ENCODE data around the gene C13orf46. TPM values are rescaled to one million over a fixed set of nuclear protein-coding genes. Genes with fewer than 3 reads are reported as not detected.

C13orf46 gene
- total and polyA plus RNA-seq, 2 of the 8 experiments (the other 6 are each of a cell fraction or from before 2014, with no cell fraction given), result 0.23 to 0.28 TPM

GRCh38 chr13:113955235-113955634 lies 18.6 kb downstream of the C13orf46 start:
- ChIA-PET POLR2A (ENCODE audit: partially characterized antibody) (no interaction called here), CTCF (ENCODE audit: partially characterized antibody) (interaction anchor here (1.0 kb wide), 1 partner anchor 30 kb away, joined by 3 read pairs; no protein-coding TSS in a partner anchor)
- H4K20me1 ChIP-seq (replicated peaks in 1 of 2; ENCODE audit: control insufficient read depth in 1 of 2, insufficient read depth in 2 of 2, low read length in 2 of 2), result no peaks in the 10 kb centered on the region
- H3K4me1 ChIP-seq (replicated peaks in 1 of 4; ENCODE audit: control insufficient read depth in 3 of 4, insufficient read depth in 4 of 4, low read length in 3 of 4), result peaks cover 0 to 2% (median 0%) of the 10 kb centered on the region in 4 experiments; a peak in 1 of 7 replicates
- H3K27me3 ChIP-seq (replicated peaks in 1 of 4; ENCODE audit: control insufficient read depth in 3 of 4, extremely low read depth in 1 of 4, insufficient read depth in 3 of 4, low read length in 3 of 4), result no peaks in the 10 kb centered on the region
- no peak overlapping the region for H3K4me3 ChIP-seq (ENCODE audit: extremely low read depth in 1 of 4, insufficient read depth in 2 of 4, low read depth in 3 of 4, low read length in 4 of 4)
- no peak overlapping the region for H3K14ac ChIP-seq (ENCODE audit: insufficient read length)
- FAIRE-seq (no peak), DNase-seq (ENCODE audit: low read depth in 1 of 2, low spot score in 2 of 2) (no peak)
- no peaks in the 10 kb centered on the region for H3K23me2 ChIP-seq (ENCODE audit: low read depth, low read length)
- H3K23ac ChIP-seq (ENCODE audit: insufficient read length), result no peak overlapping the region
- no peak overlapping the region for H3K18ac ChIP-seq (ENCODE audit: extremely low read depth, low read length)
- no peak overlapping the region for H4K5ac ChIP-seq (ENCODE audit: insufficient read length, low read depth, low read length)
- H3K36me3 ChIP-seq (ENCODE audit: control insufficient read depth in 2 of 4, insufficient read depth in 4 of 4, low read length in 3 of 4), result no peaks in the 10 kb centered on the region
- no peak overlapping the region for H3K56ac ChIP-seq (replicated peaks; ENCODE audit: insufficient read length, low read depth, low read length)
- H2AK5ac ChIP-seq (ENCODE audit: low read depth, low read length), result no peak overlapping the region
- H3K9me3 ChIP-seq (ENCODE audit: insufficient read depth in 2 of 2, low read depth in 1 of 2, low read length in 1 of 2), result peaks cover 14 to 52% of the 10 kb centered on the region in 2 experiments; a peak in 3 of 4 replicates
- no peak overlapping the region for H2BK15ac ChIP-seq (ENCODE audit: low read length)
- H2BK120ac ChIP-seq (replicated peaks; ENCODE audit: low read depth, low read length), result no peak overlapping the region
- no peaks in the 10 kb centered on the region; the same call in 1 of the 2 replicates for H3K79me1 ChIP-seq (ENCODE audit: low read depth, low read length)
- 88% methylated on average over 19 of the region's 29 CpGs; no CpG with 5 or more reads in 1 of the 2 experiments for WGBS, 2 experiments (ENCODE audit: extremely low coverage in 1 of 2, insufficient coverage in 1 of 2, insufficient read length in 1 of 2, insufficient replicate concordance in 2 of 2, low coverage in 1 of 2, low lambda C conversion rate in 2 of 2, missing lambda C conversion rate in 1 of 2)
- no peak overlapping the region for H4K8ac ChIP-seq (ENCODE audit: extremely low read depth, insufficient read depth, low read length)
- H2BK5ac ChIP-seq (ENCODE audit: low read depth, low read length), result no peak overlapping the region
- no peak overlapping the region for H3K27ac ChIP-seq (ENCODE audit: low read depth, low read length)
- no peak overlapping the region for H3K4ac ChIP-seq (replicated peaks; ENCODE audit: insufficient read length, low read depth, low read length)
- H3K9ac ChIP-seq (replicated peaks in 1 of 4; ENCODE audit: extremely low read depth in 1 of 4, low read depth in 3 of 4, low read length in 3 of 4), result no peak overlapping the region
- no peak overlapping the region for H3K4me2 ChIP-seq (ENCODE audit: insufficient read depth in 1 of 2, low read depth in 2 of 2, low read length in 2 of 2)
- no peak overlapping the region for H4K91ac ChIP-seq (replicated peaks; ENCODE audit: insufficient read length, low read length)
- H2AFZ ChIP-seq (ENCODE audit: low read length), result no peak overlapping the region
- H2BK20ac ChIP-seq (ENCODE audit: low read length), result no peak overlapping the region
- no peaks in the 10 kb centered on the region for H3K79me2 ChIP-seq (ENCODE audit: control insufficient read depth in 1 of 2, insufficient read depth in 2 of 2, low read length in 2 of 2)
- no peak overlapping the region for H2BK12ac ChIP-seq (ENCODE audit: low read depth, low read length)
- TF ChIP-seq NANOG (IDR thresholded peaks at IDR 0.05; ENCODE audit: insufficient read depth, low read depth, low read length, poor library complexity, severe bottlenecking) (no peak), RBBP5 (IDR thresholded peaks at IDR 0.05; ENCODE audit: borderline replicate concordance, low read depth, low read length) (no peak), RFX5 (IDR thresholded peaks at IDR 0.05; ENCODE audit: borderline replicate concordance, low read depth, low read length) (no peak), SP1 (IDR thresholded peaks at IDR 0.05; ENCODE audit: low read depth, low read length) (no peak), SIX5 (IDR thresholded peaks at IDR 0.05; ENCODE audit: low read depth, low read length) (no peak), TAF1 (IDR thresholded peaks at IDR 0.05; ENCODE audit: low read depth, low read length) (no peak), E2F6 (IDR thresholded peaks at IDR 0.05) (no peak), JUN (IDR thresholded peaks at IDR 0.05; ENCODE audit: low read depth, low read length) (no peak), GTF2F1 (IDR thresholded peaks at IDR 0.05; ENCODE audit: borderline replicate concordance, low read depth, low read length) (no peak), ATF2 (IDR thresholded peaks at IDR 0.05; ENCODE audit: low read length) (no peak)

All from H1 (cell line).